SK-N-SH (cell line): ENCODE data around the gene AIMP2. TPM values are rescaled to one million over a fixed set of nuclear protein-coding genes. Genes with fewer than 3 reads are reported as not detected.

Source experiments
- CTCF ChIA-PET: fragments of 300-600, 350-600 bp; formaldehyde crosslinking; extraction: SDS; loops from one replicate; lab custom pipeline; 2021; lab: Yijun Ruan, JAX
- POLR2A ChIA-PET: fragments of 350-600 bp; sonication (Branson Sonifier 250); formaldehyde crosslinking; extraction: SDS; loops from one replicate; lab custom pipeline; 2020; ENCODE audit warnings: antibody characterized with exemption, inconsistent platforms; lab: Yijun Ruan, JAX
- DNase-seq: peaks from one replicate; pipeline ENCODE4 v3.0.0; 2012
- H2AFZ ChIP-seq: fragments of 200-600 bp; sonication (generic); 2 replicates; pipeline ENCODE4 v1.8.1; 2016; ENCODE audit warnings: antibody characterized with exemption, mild to moderate bottlenecking, low read depth
- H3F3A ChIP-seq: fragments of 200-600 bp; sonication (generic); replicated peaks from 2 replicates; pipeline ENCODE3; 2016; ENCODE audit warnings: antibody characterized with exemption, mild to moderate bottlenecking; ENCODE audit not compliant: insufficient read depth
- H3K27ac ChIP-seq, 2 experiments: fragments of 200-500 bp in 1 of 2; fragments of 200-600 bp in 1 of 2; sonication (Bioruptor generic) in 1 of 2; sonication (generic), shearing (Covaris generic) in 1 of 2; 2 replicates each; pipeline versions ENCODE4 v1.5.1 to v1.6.1; 2014 to 2016; ENCODE audit warnings: low read depth in 2 of 2, inconsistent platforms in 1 of 2, low read length in 1 of 2, mild to moderate bottlenecking in 1 of 2, mixed read lengths in 1 of 2
- H3K27me3 ChIP-seq: fragments of 200-600 bp; sonication (generic), shearing (Covaris generic); 2 replicates; pipeline ENCODE4 v1.6.1; 2016; ENCODE audit warnings: mixed run types; ENCODE audit not compliant: insufficient read depth
- H3K36me3 ChIP-seq, 2 experiments: fragments of 200-500 bp in 1 of 2; fragments of 200-600 bp in 1 of 2; sonication (Bioruptor generic) in 1 of 2; sonication (generic) in 1 of 2; replicated peaks in 1 of 2; 2 replicates each; pipeline versions ENCODE3 to v1.5.1; 2014 to 2016; ENCODE audit warnings: low read length in 1 of 2, mild to moderate bottlenecking in 1 of 2; ENCODE audit not compliant: insufficient read depth in 2 of 2, control insufficient read depth in 1 of 2
- H3K4me1 ChIP-seq, 2 experiments: fragments of 200-500 bp in 1 of 2; fragments of 200-600 bp in 1 of 2; sonication (Bioruptor generic) in 1 of 2; sonication (generic), shearing (Covaris generic) in 1 of 2; 2 replicates each; pipeline versions ENCODE4 v1.5.1 to v1.6.1; 2014 to 2016; ENCODE audit warnings: low read depth in 1 of 2, low read length in 1 of 2, mixed run types in 1 of 2; ENCODE audit not compliant: insufficient read depth in 2 of 2, control insufficient read depth in 1 of 2
- H3K4me2 ChIP-seq: fragments of 200-600 bp; sonication (generic), shearing (Covaris generic); 2 replicates; pipeline ENCODE4 v1.6.1; 2017; ENCODE audit warnings: mixed run types
- H3K4me3 ChIP-seq, 2 experiments: fragments of 200-500 bp in 1 of 2; fragments of 200-600 bp in 1 of 2; sonication (Bioruptor generic) in 1 of 2; sonication (generic), shearing (Covaris generic) in 1 of 2; 2 replicates each; pipeline versions ENCODE4 v1.5.1 to v1.8.1; 2014 to 2016; ENCODE audit warnings: low read depth in 2 of 2, inconsistent platforms in 1 of 2, low read length in 1 of 2, mild to moderate bottlenecking in 1 of 2, mixed read lengths in 1 of 2, moderate library complexity in 1 of 2
- H3K79me2 ChIP-seq: fragments of 200-600 bp; sonication (generic); 2 replicates; pipeline ENCODE4 v1.8.1; 2017; ENCODE audit warnings: mild to moderate bottlenecking; ENCODE audit not compliant: insufficient read depth
- H3K9ac ChIP-seq: fragments of 200-600 bp; sonication (generic); 2 replicates; pipeline ENCODE4 v1.6.1; 2017; ENCODE audit warnings: mixed run types
- H3K9me2 ChIP-seq: fragments of 200-600 bp; sonication (generic); 2 replicates; pipeline ENCODE4 v1.6.1; 2017; ENCODE audit warnings: mixed run types
- H3K9me3 ChIP-seq: fragments of 200-600 bp; sonication (generic); 2 replicates; pipeline ENCODE4 v1.6.1; 2017; ENCODE audit warnings: mixed run types, mild to moderate bottlenecking, moderate library complexity
- H4K20me1 ChIP-seq: fragments of 200-600 bp; sonication (generic); 2 replicates; pipeline ENCODE4 v1.6.1; 2017; ENCODE audit warnings: mild to moderate bottlenecking, mixed run types; ENCODE audit not compliant: insufficient read depth
- CHD2 ChIP-seq: fragments of 150-350 bp; IDR thresholded peaks from 2 replicates; pipeline ENCODE4 v1.6.1; 2018; ENCODE audit warnings: low read length; ENCODE audit not compliant: partially characterized antibody
- ELF1 ChIP-seq: IDR thresholded peaks from 2 replicates; pipeline ENCODE4 v1.4.0; 2012
- EP300 ChIP-seq, 2 experiments: IDR thresholded peaks; 2 replicates each; pipeline versions ENCODE4 v1.4.0 to v1.6.1; 2012; ENCODE audit warnings: borderline replicate concordance in 1 of 2, low read depth in 1 of 2, low read length in 1 of 2
- FOSL2 ChIP-seq: IDR thresholded peaks from 2 replicates; pipeline ENCODE4 v1.4.0; 2012; ENCODE audit warnings: low read depth, mild to moderate bottlenecking, moderate library complexity, borderline replicate concordance
- FOXJ3 ChIP-seq: sonication (generic); formaldehyde crosslinking; IDR thresholded peaks from 2 replicates; pipeline ENCODE4 v1.5.1; 2020; ENCODE audit warnings: mild to moderate bottlenecking, missing genetic modification reagents
- FOXM1 ChIP-seq: IDR thresholded peaks from 2 replicates; pipeline ENCODE4 v1.4.0; 2012; ENCODE audit warnings: low read depth, mild to moderate bottlenecking
- GATA2 ChIP-seq: sonication (generic); formaldehyde crosslinking; IDR thresholded peaks from 2 replicates; pipeline ENCODE4 v1.5.0; 2020; ENCODE audit warnings: mild to moderate bottlenecking, missing genetic modification reagents
- JUND ChIP-seq: IDR thresholded peaks from 2 replicates; pipeline ENCODE4 v1.4.0; 2012
- MEF2A ChIP-seq: IDR thresholded peaks from 2 replicates; pipeline ENCODE4 v1.4.0; 2012; ENCODE audit warnings: low read depth, borderline replicate concordance
- RAD21 ChIP-seq: IDR thresholded peaks from 2 replicates; pipeline ENCODE4 v1.6.1; 2012; ENCODE audit warnings: mild to moderate bottlenecking, low read length
- RFX5 ChIP-seq: IDR thresholded peaks from 2 replicates; pipeline ENCODE4 v1.6.1; 2012; ENCODE audit warnings: mild to moderate bottlenecking, improper control_type of control experiment, low read length
- RXRA ChIP-seq: IDR thresholded peaks from 2 replicates; pipeline ENCODE4 v1.4.0; 2012; ENCODE audit warnings: low read depth, mild to moderate bottlenecking, borderline replicate concordance
- WGBS: methylation state at CpG from one replicate; pipeline ENCODE4 v1.1.6; 2017; ENCODE audit warnings: low lambda C conversion rate; 5-methylcytosine and 5-hydroxymethylcytosine counted together
- polyA plus RNA-seq, 3 experiments: library from polyadenylated mRNA; depleted of rRNA; stranded (reverse); fragments of >200 nt; gene quantifications; 2 replicates each; pipeline ENCODE4 v1.2.3, GENCODE V29; 2012
- TF ChIP-seq, protein P1 (sequence below): IDR thresholded peaks from 2 replicates; pipeline ENCODE4; 2012
- TF ChIP-seq, protein P2 (sequence below): IDR thresholded peaks from 2 replicates; pipeline ENCODE4 v1.4.0; 2012; ENCODE audit warnings: low read depth, borderline replicate concordance
- TF ChIP-seq, protein P3 (sequence below): fragments of 150-350 bp; IDR thresholded peaks from 2 replicates; pipeline ENCODE4 v1.6.1; 2016; ENCODE audit warnings: mild to moderate bottlenecking, low read depth, low read length
- TF ChIP-seq, protein P4 (sequence below): fragments of 200-600 bp; sonication (generic); IDR thresholded peaks from 2 replicates; pipeline ENCODE4 v1.6.1; 2017; ENCODE audit warnings: antibody characterized with exemption, mild to moderate bottlenecking, moderate library complexity

Gene AIMP2
- polyA plus RNA-seq, 1 of the 3 experiments (the other 2 are of a cell fraction): 104 TPM

DNA sequence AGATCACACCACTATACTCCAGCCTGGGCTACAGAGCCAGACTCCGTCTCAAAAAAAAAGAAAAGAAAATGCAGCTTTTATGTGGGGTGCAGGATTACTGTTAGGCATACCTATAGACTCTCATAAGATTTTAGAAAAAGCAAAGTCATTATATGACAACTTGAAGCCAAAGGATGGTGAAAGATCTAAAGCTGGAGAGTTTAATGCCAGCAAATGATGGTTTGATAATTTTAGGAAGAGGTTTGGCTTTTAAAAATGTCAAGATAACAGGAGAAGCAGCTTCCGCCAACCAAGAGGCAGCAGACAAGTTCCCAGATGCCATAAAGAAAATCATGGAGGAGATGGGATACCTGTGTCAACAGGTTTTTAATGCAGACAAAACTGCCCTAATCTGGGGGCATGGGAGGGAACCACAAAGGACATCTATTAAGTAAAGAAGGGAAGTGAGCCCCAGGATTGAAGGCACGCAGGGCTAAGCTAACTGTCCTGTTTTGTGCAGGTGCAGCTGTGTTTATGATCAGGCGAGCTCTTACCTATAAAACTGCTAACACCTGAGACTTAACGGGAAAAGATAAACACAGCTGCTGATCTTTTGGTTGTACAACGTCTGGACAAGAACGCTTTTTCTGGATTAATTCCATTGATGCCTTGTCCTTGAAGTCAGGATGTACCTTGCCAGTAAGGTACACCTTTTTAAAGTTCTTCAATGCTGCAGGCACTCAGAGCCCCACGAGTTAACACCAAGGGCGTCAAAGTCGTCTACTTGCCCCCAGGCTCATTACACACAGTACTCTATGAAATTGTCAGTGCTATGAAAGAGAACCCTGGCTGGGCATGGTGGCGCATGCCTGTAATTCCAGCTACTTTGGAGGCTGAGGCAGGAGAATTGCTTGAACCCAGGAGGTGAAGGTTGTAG is 11.6 kb downstream of the AIMP2 start:
- ChIA-PET POLR2A (interaction anchor here (0.6 to 1.5 kb wide), 3 partner anchors 11 to 19 kb away, joined by 4 to 8 read pairs (median 4); partner anchors contain the start of genes AIMP2 and PMS2), CTCF (interaction anchor here (1.0 to 1.2 kb wide), 5 partner anchors 14 to 303 kb away, joined by 3 to 5 read pairs (median 5); no protein-coding TSS in a partner anchor)
- peaks cover 20% of the 10 kb centered on the region for H3K79me2 ChIP-seq
- peaks cover 6% of the 10 kb centered on the region for H3F3A ChIP-seq
- H3K4me1 ChIP-seq: peaks cover 0 to 7% of the 10 kb centered on the region in 2 experiments; a peak in 3 of 4 replicates
- no peaks in the 10 kb centered on the region for H3K9me2 ChIP-seq
- H3K36me3 ChIP-seq: peaks cover 66 to 85% of the 10 kb centered on the region in 2 experiments
- no peak overlapping the region for H3K4me3 ChIP-seq
- H3K27ac ChIP-seq: no peak overlapping the region
- 94% methylated on average over 11 of the region's 11 CpGs for WGBS
- H3K9ac ChIP-seq: no peak overlapping the region
- H2AFZ ChIP-seq: no peak overlapping the region
- no peak for DNase-seq
- no peaks in the 10 kb centered on the region for H3K27me3 ChIP-seq
- H3K9me3 ChIP-seq: no peaks in the 10 kb centered on the region
- H3K4me2 ChIP-seq: no peak overlapping the region
- no peaks in the 10 kb centered on the region for H4K20me1 ChIP-seq
- TF ChIP-seq, protein P1, sequence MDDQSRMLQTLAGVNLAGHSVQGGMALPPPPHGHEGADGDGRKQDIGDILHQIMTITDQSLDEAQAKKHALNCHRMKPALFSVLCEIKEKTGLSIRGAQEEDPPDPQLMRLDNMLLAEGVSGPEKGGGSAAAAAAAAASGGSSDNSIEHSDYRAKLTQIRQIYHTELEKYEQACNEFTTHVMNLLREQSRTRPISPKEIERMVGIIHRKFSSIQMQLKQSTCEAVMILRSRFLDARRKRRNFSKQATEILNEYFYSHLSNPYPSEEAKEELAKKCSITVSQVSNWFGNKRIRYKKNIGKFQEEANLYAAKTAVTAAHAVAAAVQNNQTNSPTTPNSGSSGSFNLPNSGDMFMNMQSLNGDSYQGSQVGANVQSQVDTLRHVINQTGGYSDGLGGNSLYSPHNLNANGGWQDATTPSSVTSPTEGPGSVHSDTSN: no peak
- TF ChIP-seq FOXM1: no peak
- TF ChIP-seq JUND: no peak
- TF ChIP-seq RAD21: no peak
- TF ChIP-seq RXRA: no peak
- no peak for TF ChIP-seq FOXJ3 (CRISPR knock-in tag)
- TF ChIP-seq FOSL2: no peak
- no peak for TF ChIP-seq RFX5
- TF ChIP-seq ELF1: no peak
- no peak for TF ChIP-seq CHD2
- TF ChIP-seq EP300 (IDR thresholded peaks at IDR 0.05; ENCODE audit: borderline replicate concordance in 1 of 2, low read depth in 1 of 2, low read length in 1 of 2): no peak
- TF ChIP-seq, protein P2, sequence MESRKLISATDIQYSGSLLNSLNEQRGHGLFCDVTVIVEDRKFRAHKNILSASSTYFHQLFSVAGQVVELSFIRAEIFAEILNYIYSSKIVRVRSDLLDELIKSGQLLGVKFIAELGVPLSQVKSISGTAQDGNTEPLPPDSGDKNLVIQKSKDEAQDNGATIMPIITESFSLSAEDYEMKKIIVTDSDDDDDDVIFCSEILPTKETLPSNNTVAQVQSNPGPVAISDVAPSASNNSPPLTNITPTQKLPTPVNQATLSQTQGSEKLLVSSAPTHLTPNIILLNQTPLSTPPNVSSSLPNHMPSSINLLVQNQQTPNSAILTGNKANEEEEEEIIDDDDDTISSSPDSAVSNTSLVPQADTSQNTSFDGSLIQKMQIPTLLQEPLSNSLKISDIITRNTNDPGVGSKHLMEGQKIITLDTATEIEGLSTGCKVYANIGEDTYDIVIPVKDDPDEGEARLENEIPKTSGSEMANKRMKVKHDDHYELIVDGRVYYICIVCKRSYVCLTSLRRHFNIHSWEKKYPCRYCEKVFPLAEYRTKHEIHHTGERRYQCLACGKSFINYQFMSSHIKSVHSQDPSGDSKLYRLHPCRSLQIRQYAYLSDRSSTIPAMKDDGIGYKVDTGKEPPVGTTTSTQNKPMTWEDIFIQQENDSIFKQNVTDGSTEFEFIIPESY: no peak

DNA sequence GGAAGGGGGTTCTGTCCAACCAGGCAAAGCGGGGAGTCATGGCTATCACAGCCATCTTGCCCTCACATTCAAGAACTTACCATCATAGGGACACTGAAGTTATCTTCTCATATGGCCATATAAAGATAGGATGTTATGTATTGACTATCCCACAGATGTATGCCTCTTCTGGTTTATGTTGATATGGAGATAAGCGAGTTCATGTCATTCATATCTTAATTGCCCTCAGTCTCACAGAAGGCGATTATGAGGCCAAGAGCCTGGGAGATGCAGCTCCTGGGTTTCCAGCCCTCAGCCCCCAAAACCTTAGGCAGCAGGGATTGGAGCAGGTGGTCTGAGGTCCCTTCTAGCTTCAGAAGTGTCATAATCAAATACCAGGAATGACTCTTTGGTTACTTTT is 13.6 kb downstream of the AIMP2 start:
- Histone ChIP-seq H3F3A (peaks cover 15% of the 10 kb centered on the region), H3K9ac (no peak overlapping the region), H4K20me1 (no peaks in the 10 kb centered on the region), H3K4me2 (no peak overlapping the region), H3K4me1 (no peaks in the 10 kb centered on the region; a peak in 1 of 4 replicates), H3K27me3 (no peaks in the 10 kb centered on the region), H3K4me3 (no peak overlapping the region), H2AFZ (no peak overlapping the region), H3K27ac (no peak overlapping the region), H3K36me3 (peaks cover 68 to 90% of the 10 kb centered on the region in 2 experiments), H3K9me3 (no peaks in the 10 kb centered on the region), H3K9me2 (no peaks in the 10 kb centered on the region), H3K79me2 (peaks cover 11% of the 10 kb centered on the region; the same call in 1 of the 2 replicates)
- TF ChIP-seq FOXJ3 (CRISPR knock-in tag) (no peak), GATA2 (CRISPR knock-in tag) (peak; percentile 63; the same call in 1 of the 2 replicates), MEF2A (no peak), RFX5 (no peak), RAD21 (no peak)
- TF ChIP-seq, protein P3, sequence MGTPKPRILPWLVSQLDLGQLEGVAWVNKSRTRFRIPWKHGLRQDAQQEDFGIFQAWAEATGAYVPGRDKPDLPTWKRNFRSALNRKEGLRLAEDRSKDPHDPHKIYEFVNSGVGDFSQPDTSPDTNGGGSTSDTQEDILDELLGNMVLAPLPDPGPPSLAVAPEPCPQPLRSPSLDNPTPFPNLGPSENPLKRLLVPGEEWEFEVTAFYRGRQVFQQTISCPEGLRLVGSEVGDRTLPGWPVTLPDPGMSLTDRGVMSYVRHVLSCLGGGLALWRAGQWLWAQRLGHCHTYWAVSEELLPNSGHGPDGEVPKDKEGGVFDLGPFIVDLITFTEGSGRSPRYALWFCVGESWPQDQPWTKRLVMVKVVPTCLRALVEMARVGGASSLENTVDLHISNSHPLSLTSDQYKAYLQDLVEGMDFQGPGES: no peak
- TF ChIP-seq, protein P4, sequence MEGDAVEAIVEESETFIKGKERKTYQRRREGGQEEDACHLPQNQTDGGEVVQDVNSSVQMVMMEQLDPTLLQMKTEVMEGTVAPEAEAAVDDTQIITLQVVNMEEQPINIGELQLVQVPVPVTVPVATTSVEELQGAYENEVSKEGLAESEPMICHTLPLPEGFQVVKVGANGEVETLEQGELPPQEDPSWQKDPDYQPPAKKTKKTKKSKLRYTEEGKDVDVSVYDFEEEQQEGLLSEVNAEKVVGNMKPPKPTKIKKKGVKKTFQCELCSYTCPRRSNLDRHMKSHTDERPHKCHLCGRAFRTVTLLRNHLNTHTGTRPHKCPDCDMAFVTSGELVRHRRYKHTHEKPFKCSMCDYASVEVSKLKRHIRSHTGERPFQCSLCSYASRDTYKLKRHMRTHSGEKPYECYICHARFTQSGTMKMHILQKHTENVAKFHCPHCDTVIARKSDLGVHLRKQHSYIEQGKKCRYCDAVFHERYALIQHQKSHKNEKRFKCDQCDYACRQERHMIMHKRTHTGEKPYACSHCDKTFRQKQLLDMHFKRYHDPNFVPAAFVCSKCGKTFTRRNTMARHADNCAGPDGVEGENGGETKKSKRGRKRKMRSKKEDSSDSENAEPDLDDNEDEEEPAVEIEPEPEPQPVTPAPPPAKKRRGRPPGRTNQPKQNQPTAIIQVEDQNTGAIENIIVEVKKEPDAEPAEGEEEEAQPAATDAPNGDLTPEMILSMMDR: no peak
- ChIA-PET CTCF (interaction anchor here (1.0 kb wide), 1 partner anchor 93 kb away, joined by 3 read pairs; no protein-coding TSS in a partner anchor), POLR2A (no interaction called here)
- 87% methylated on average over 3 of the region's 3 CpGs for WGBS
- peak; percentile 38 for DNase-seq
